Measurements from ENCODE around the gene KCNN4.
"Not testable (repeated sequence)": the region's sequence is repeated elsewhere in the genome, so short reads cannot be mapped to it uniquely, and the experiment has no call there.

The KCNN4 gene

GRCh38 chr19:43780706-43781525 lies at the start of gene KCNN4:
TSS of gene KCNN4 (minus strand) at chr19:43780973. CDS start at chr19:43780861, 112 bp downstream.
- peak; percentile 88 for DNase-seq (ENCODE audit: low spot score)

GRCh38 chr19:43826787-43827754 lies 46.3 kb upstream of the KCNN4 start, which contains the start of gene ZNF283:
TSS of gene ZNF283 (plus strand) at chr19:43827321. CDS start at chr19:43833505, 6,184 bp downstream.
- no peak for TF ChIP-seq CTCF (IDR thresholded peaks at IDR 0.05; ENCODE audit: extremely low read depth, missing control alignments)
- peak; percentile 84 for DNase-seq (ENCODE audit: low spot score)

More at GRCh38 chr19:43780706-43781525, at the start of gene KCNN4:
- no peak for TF ChIP-seq CTCF (IDR thresholded peaks at IDR 0.05; ENCODE audit: extremely low read depth, missing control alignments)

GRCh38 chr19:43824572-43824971 lies 43.8 kb upstream of the KCNN4 start:
- DNase-seq (ENCODE audit: low spot score): not testable (repeated sequence)

GRCh38 chr19:43823856-43824255 lies 43.1 kb upstream of the KCNN4 start:
- DNase-seq (ENCODE audit: low spot score): not testable (repeated sequence)

- no peak for DNase-seq (ENCODE audit: low spot score)
Observed at GRCh38 chr19:43820884-43821215, 40.1 kb upstream of the KCNN4 start.

GRCh38 chr19:43820098-43820883 lies 39.5 kb upstream of the KCNN4 start:
- no peak for DNase-seq (ENCODE audit: low spot score)
- no peak for TF ChIP-seq CTCF (IDR thresholded peaks at IDR 0.05; ENCODE audit: extremely low read depth, missing control alignments)

More at GRCh38 chr19:43820884-43821215, 40.1 kb upstream of the KCNN4 start:
- TF ChIP-seq CTCF (IDR thresholded peaks at IDR 0.05; ENCODE audit: extremely low read depth, missing control alignments): no peak

- no peak for TF ChIP-seq CTCF (IDR thresholded peaks at IDR 0.05; ENCODE audit: extremely low read depth, missing control alignments)
- DNase-seq (ENCODE audit: low spot score): no peak
Observed at GRCh38 chr19:43818500-43818899, 37.7 kb upstream of the KCNN4 start.

- not testable (repeated sequence) for DNase-seq (ENCODE audit: low spot score)
Observed at GRCh38 chr19:43817454-43817853, 36.7 kb upstream of the KCNN4 start.

Data from GM20000 (cell line).